SK-N-SH (cell line): Measurements from ENCODE around the gene TMEM164.

ENCODE experiments used
- CTCF ChIP-seq: fragments of 200-600 bp; sonication (generic); IDR thresholded peaks from 2 replicates; pipeline ENCODE4 v1.6.1; 2017; ENCODE audit warnings: antibody characterized with exemption, mild to moderate bottlenecking, moderate library complexity
- MAX ChIP-seq: IDR thresholded peaks from 2 replicates; pipeline ENCODE4 v1.4.0; 2012; ENCODE audit warnings: low read depth
- MXI1 ChIP-seq: IDR thresholded peaks from 2 replicates; pipeline ENCODE4 v1.6.1; 2012; ENCODE audit warnings: mild to moderate bottlenecking, low read depth, low read length, improper control_type of control experiment
- NFIC ChIP-seq: IDR thresholded peaks from 2 replicates; pipeline ENCODE4 v1.4.0; 2012; ENCODE audit warnings: borderline replicate concordance
- POLR2AphosphoS5 ChIP-seq: IDR thresholded peaks from 2 replicates; pipeline ENCODE4 v1.6.1; 2012; ENCODE audit warnings: low read depth, low read length
- RFX5 ChIP-seq: IDR thresholded peaks from 2 replicates; pipeline ENCODE4 v1.6.1; 2012; ENCODE audit warnings: mild to moderate bottlenecking, improper control_type of control experiment, low read length
- SIN3A ChIP-seq: IDR thresholded peaks from 2 replicates; pipeline ENCODE4 v1.6.1; 2012; ENCODE audit warnings: low read depth, mild to moderate bottlenecking, low read length, moderate library complexity, borderline replicate concordance
- SMC3 ChIP-seq: IDR thresholded peaks from 2 replicates; pipeline ENCODE4 v1.6.1; 2012; ENCODE audit warnings: low read depth, low read length, improper control_type of control experiment
- TAF1 ChIP-seq: IDR thresholded peaks from 2 replicates; pipeline ENCODE4 v1.6.1; 2012; ENCODE audit warnings: low read depth, mild to moderate bottlenecking, low read length, moderate library complexity, borderline replicate concordance
- TCF12 ChIP-seq: IDR thresholded peaks from 2 replicates; pipeline ENCODE4 v1.4.0; 2012
- TEAD4 ChIP-seq: IDR thresholded peaks from 2 replicates; pipeline ENCODE4 v1.4.0; 2012; ENCODE audit warnings: mild to moderate bottlenecking, borderline replicate concordance; ENCODE audit not compliant: insufficient read depth
- USF1 ChIP-seq: IDR thresholded peaks from 2 replicates; pipeline ENCODE4 v1.4.0; 2012; ENCODE audit warnings: low read depth, borderline replicate concordance
- USF2 ChIP-seq: fragments of 150-350 bp; IDR thresholded peaks from 2 replicates; pipeline ENCODE4 v1.6.1; 2017; ENCODE audit warnings: antibody characterized with exemption, low read length, low read depth, borderline replicate concordance
- ZBTB33 ChIP-seq: IDR thresholded peaks from 2 replicates; pipeline ENCODE4 v1.4.0; 2012; ENCODE audit warnings: low read depth, borderline replicate concordance

- TF ChIP-seq MXI1 (no peak), CTCF (no peak), TAF1 (no peak), SIN3A (no peak), TCF12 (no peak), USF2 (no peak), ZBTB33 (no peak), MAX (no peak), RFX5 (no peak), TEAD4 (no peak), POLR2AphosphoS5 (no peak), SMC3 (no peak), USF1 (no peak), NFIC (no peak)
These were observed 136.3 kb downstream of the TMEM164 start for GRCh38 chrX:110139172-110139571.
